Liver (tissue), 9 donors: ENCODE measurements around the gene BMAL1. TPM values are rescaled to one million over a fixed set of nuclear protein-coding genes. Genes with fewer than 3 reads are reported as not detected.
A peak's percentile ranks its signal among the peaks of the same experiment; 100 is the strongest.

Experiments
- DNase-seq: peaks from one replicate; pipeline ENCODE4 v3.0.0-alpha.2; 2017; ENCODE audit warnings: low spot score
- H3K27ac ChIP-seq, 2 donors: one replicate each; pipeline ENCODE4 v1.7.0; 2013; ENCODE audit warnings: inconsistent platforms in 2 of 2, low read length in 2 of 2, control low read depth in 1 of 2, low read depth in 1 of 2, mild to moderate bottlenecking in 1 of 2
- H3K27me3 ChIP-seq, 4 donors: one replicate each; pipeline versions ENCODE4 v1.6.1 to v1.7.0; 2013; ENCODE audit warnings: low read length in 3 of 4, inconsistent platforms in 1 of 4, mild to moderate bottlenecking in 1 of 4, moderate library complexity in 1 of 4; ENCODE audit not compliant: control insufficient read depth in 4 of 4, insufficient read depth in 4 of 4
- H3K36me3 ChIP-seq, 4 donors: one replicate each; pipeline versions ENCODE4 v1.6.1 to v1.7.0; 2013; ENCODE audit warnings: low read length in 3 of 4, mild to moderate bottlenecking in 3 of 4, low read depth in 1 of 4, moderate library complexity in 1 of 4; ENCODE audit not compliant: control insufficient read depth in 4 of 4, insufficient read depth in 3 of 4
- H3K4me1 ChIP-seq, 4 donors: one replicate each; pipeline versions ENCODE4 v1.6.1 to v1.7.0; 2013; ENCODE audit warnings: low read length in 3 of 4, mild to moderate bottlenecking in 3 of 4, moderate library complexity in 1 of 4; ENCODE audit not compliant: control insufficient read depth in 4 of 4, insufficient read depth in 4 of 4
- H3K4me3 ChIP-seq, 3 donors: one replicate each; pipeline versions ENCODE4 v1.6.1 to v1.7.0; 2013; ENCODE audit warnings: low read length in 3 of 3, control low read depth in 1 of 3, low read depth in 1 of 3, mild to moderate bottlenecking in 1 of 3
- H3K9ac ChIP-seq, 2 donors: one replicate each; pipeline ENCODE4 v1.7.0; 2013; ENCODE audit warnings: low read length in 2 of 2, mild to moderate bottlenecking in 2 of 2, moderate library complexity in 2 of 2, control low read depth in 1 of 2, low read depth in 1 of 2
- H3K9me3 ChIP-seq, 4 donors: one replicate each; pipeline versions ENCODE4 v1.6.1 to v1.7.0; 2013; ENCODE audit warnings: low read length in 3 of 4; ENCODE audit not compliant: control insufficient read depth in 4 of 4
- ATF3 ChIP-seq: IDR thresholded peaks from 2 replicates; pipeline ENCODE4 v1.6.1; 2016; ENCODE audit warnings: antibody characterized with exemption
- CTCF ChIP-seq: fragments of 150-350 bp; IDR thresholded peaks from 2 replicates; pipeline ENCODE4 v1.5.1; 2017; ENCODE audit warnings: improper control_type of control experiment, low read depth, low read length; ENCODE audit not compliant: missing input control
- FOXA1 ChIP-seq: IDR thresholded peaks from 2 replicates; pipeline ENCODE4 v1.6.1; 2016; ENCODE audit warnings: antibody characterized with exemption
- FOXA2 ChIP-seq: IDR thresholded peaks from 2 replicates; pipeline ENCODE4 v1.6.1; 2016; ENCODE audit warnings: antibody characterized with exemption
- GABPA ChIP-seq, 2 donors: IDR thresholded peaks in 1 of 2; conservative IDR thresholded peaks in 1 of 2; 2 replicates each; pipeline ENCODE4 v1.6.1; 2016; ENCODE audit warnings: antibody characterized with exemption in 2 of 2, mild to moderate bottlenecking in 1 of 2, moderate library complexity in 1 of 2
- HNF4A ChIP-seq, 2 donors: conservative IDR thresholded peaks; 2 replicates each; pipeline ENCODE4 v1.6.1; 2016; ENCODE audit warnings: antibody characterized with exemption in 2 of 2, mild to moderate bottlenecking in 2 of 2
- HNF4G ChIP-seq: IDR thresholded peaks from 2 replicates; pipeline ENCODE4 v1.6.1; 2016; ENCODE audit warnings: antibody characterized with exemption
- MAX ChIP-seq: IDR thresholded peaks from 2 replicates; pipeline ENCODE4 v1.6.1; 2016; ENCODE audit warnings: antibody characterized with exemption
- NR2F2 ChIP-seq: IDR thresholded peaks from 2 replicates; pipeline ENCODE4 v1.6.1; 2016; ENCODE audit warnings: antibody characterized with exemption
- RAD21 ChIP-seq, 2 donors: IDR thresholded peaks; 2 replicates each; pipeline ENCODE4 v1.6.1; 2016; ENCODE audit warnings: antibody characterized with exemption in 2 of 2, mild to moderate bottlenecking in 2 of 2
- REST ChIP-seq: IDR thresholded peaks from 2 replicates; pipeline ENCODE4 v1.6.1; 2016; ENCODE audit warnings: antibody characterized with exemption, mild to moderate bottlenecking
- RXRA ChIP-seq, 2 donors: IDR thresholded peaks; 2 replicates each; pipeline ENCODE4 v1.6.1; 2017 to 2018; ENCODE audit warnings: antibody characterized with exemption in 2 of 2, mild to moderate bottlenecking in 1 of 2
- SP1 ChIP-seq: IDR thresholded peaks from 2 replicates; pipeline ENCODE4 v1.6.1; 2018; ENCODE audit warnings: antibody characterized with exemption, mild to moderate bottlenecking
- TAF1 ChIP-seq: conservative IDR thresholded peaks from 2 replicates; pipeline ENCODE4 v1.6.1; 2016; ENCODE audit warnings: antibody characterized with exemption, mild to moderate bottlenecking
- ZBTB33 ChIP-seq: IDR thresholded peaks from 2 replicates; pipeline ENCODE4 v1.6.1; 2016; ENCODE audit warnings: antibody characterized with exemption
- WGBS: extraction: QIAGEN DNeasy Blood & Tissue Kit; methylation state at CpG from one replicate; pipeline ENCODE4 v1.1.7; 2013; 5-methylcytosine and 5-hydroxymethylcytosine counted together
- polyA plus RNA-seq, 2 donors: library from polyadenylated mRNA; stranded (reverse) in 1 of 2; unstranded in 1 of 2; fragments of 200-250 nt in 1 of 2; fragments of >200 nt in 1 of 2; fragmentation: Nextera tagmentation in 1 of 2; extraction: Ambion mirVana in 1 of 2; gene quantifications; one replicate each; pipeline versions ENCODE4 v1.2.1 to v1.2.3, GENCODE V29; 2013 to 2015
- total RNA-seq, 2 donors: library from RNA; depleted of rRNA; stranded (reverse); fragments of >200 nt; gene quantifications; one replicate each; pipeline ENCODE4 v1.2.3, GENCODE V29; 2014
- donor health status: healthy.
- donor health status: healthy.
- donor health status: healthy.
- donor health status: healthy.
- donor health status: healthy.

BMAL1 gene
- total and polyA plus RNA-seq, 4 donors: 4.7 to 39.0 (median 15.0) TPM

- WGBS: 55% methylated on average over 3 of the region's 3 CpGs
- Histone ChIP-seq H3K9me3 (no peaks in the 10 kb centered on the region), H3K4me3 (no peak overlapping the region), H3K9ac (no peak overlapping the region), H3K27ac (peak overlapping the region in 1 of 2 donors; percentile 11), H3K36me3 (no peaks in the 10 kb centered on the region), H3K27me3 (no peaks in the 10 kb centered on the region), H3K4me1 (peaks cover 2 to 53% (median 44%) of the 10 kb centered on the region in 4 donors)
- no peak for TF ChIP-seq RXRA (IDR thresholded peaks at IDR 0.05)
- no peak for TF ChIP-seq SP1
- no peak for TF ChIP-seq HNF4A (conservative IDR thresholded peaks at IDR 0.05)
- no peak for TF ChIP-seq CTCF
- no peak for TF ChIP-seq FOXA2
- TF ChIP-seq RAD21 (IDR thresholded peaks at IDR 0.05): no peak
- no peak for TF ChIP-seq TAF1
- no peak for TF ChIP-seq ZBTB33
- TF ChIP-seq HNF4G: no peak
- TF ChIP-seq REST: no peak
- TF ChIP-seq FOXA1: no peak
- no peak for TF ChIP-seq GABPA (IDR thresholded peaks at IDR 0.05 in 1 of 2, conservative IDR thresholded peaks at IDR 0.05 in 1 of 2)
- TF ChIP-seq MAX: no peak
- no peak for TF ChIP-seq ATF3
- no peak for DNase-seq
Measured at GRCh38 chr11:13280777-13281176, 3.2 kb downstream of the BMAL1 start.

GRCh38 chr11:13283636-13284035 lies 6.0 kb downstream of the BMAL1 start:
- H3K9ac ChIP-seq: no peak overlapping the region
- H3K4me1 ChIP-seq: peaks cover 2 to 41% (median 36%) of the 10 kb centered on the region in 4 donors
- WGBS: 74% methylated on average over 4 of the region's 4 CpGs
- DNase-seq: no peak
- no peaks in the 10 kb centered on the region for H3K27me3 ChIP-seq
- no peak overlapping the region for H3K27ac ChIP-seq
- no peaks in the 10 kb centered on the region for H3K36me3 ChIP-seq
- no peak overlapping the region for H3K4me3 ChIP-seq
- TF ChIP-seq NR2F2: no peak
- no peak for TF ChIP-seq CTCF
- no peak for TF ChIP-seq HNF4G
- no peak for TF ChIP-seq ATF3
- TF ChIP-seq HNF4A (conservative IDR thresholded peaks at IDR 0.05): no peak
- no peak for TF ChIP-seq RXRA (IDR thresholded peaks at IDR 0.05)
- no peaks in the 10 kb centered on the region for H3K9me3 ChIP-seq
